Measurements from ENCODE around the gene MID2. TPM values are rescaled to one million over a fixed set of nuclear protein-coding genes. Genes with fewer than 3 reads are reported as not detected.
"Not testable (repeated sequence)": the region's sequence is repeated elsewhere in the genome, so short reads cannot be mapped to it uniquely, and the experiment has no call there.

MID2 gene
- total RNA-seq, 2 experiments from 2014 or later, result 4.1 to 4.5 TPM

GRCh38 chrX:107935664-107936433 lies 110.2 kb downstream of the MID2 start:
- no peaks in the 10 kb centered on the region for H3K4me1 Mint-ChIP-seq
- no peak overlapping the region for H3K4me3 Mint-ChIP-seq
- peaks cover 5% of the 10 kb centered on the region for H3K27me3 Mint-ChIP-seq
- no peaks in the 10 kb centered on the region for H3K36me3 Mint-ChIP-seq (ENCODE audit: low read depth)
- H3K27ac Mint-ChIP-seq, result no peak overlapping the region
- ChIA-PET CTCF (no interaction called here), POLR2A (no interaction called here)
- no peak for DNase-seq
- H3K9me3 Mint-ChIP-seq, result no peaks in the 10 kb centered on the region

GRCh38 chrX:107936434-107936730 lies 110.7 kb downstream of the MID2 start:
- DNase-seq, result no peak
- CTCF ChIA-PET, result no interaction called here
- no peaks in the 10 kb centered on the region for H3K9me3 Mint-ChIP-seq
- POLR2A ChIA-PET, result no interaction called here
- H3K27ac Mint-ChIP-seq, result no peak overlapping the region
- no peak overlapping the region for H3K4me3 Mint-ChIP-seq
- peaks cover 5% of the 10 kb centered on the region for H3K27me3 Mint-ChIP-seq
- no peaks in the 10 kb centered on the region for H3K36me3 Mint-ChIP-seq (ENCODE audit: low read depth)
- H3K4me1 Mint-ChIP-seq, result no peaks in the 10 kb centered on the region

DNA sequence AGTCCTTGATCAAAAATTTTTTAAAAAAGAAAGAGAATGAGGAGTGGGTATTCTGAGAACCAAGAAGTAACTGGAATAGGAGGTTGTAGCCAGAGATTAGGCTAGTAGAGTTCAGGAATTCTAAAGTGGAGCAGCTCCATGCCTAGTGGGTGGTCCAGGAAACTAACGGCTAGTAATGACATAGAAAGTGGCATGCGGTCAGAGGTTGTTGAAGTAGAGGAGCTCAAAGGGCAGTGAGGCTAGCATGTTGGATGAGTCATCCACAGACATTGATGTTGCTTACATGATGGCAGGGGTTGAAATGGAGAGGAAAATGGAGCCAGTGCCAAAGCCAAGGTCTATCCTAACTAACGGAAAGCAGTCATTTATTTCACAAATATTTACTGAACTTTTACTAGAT lies 114.4 kb downstream of the MID2 start:
- Mint-ChIP-seq H3K9me3 (no peaks in the 10 kb centered on the region), H3K36me3 (ENCODE audit: low read depth) (no peaks in the 10 kb centered on the region), H3K4me1 (no peaks in the 10 kb centered on the region), H3K27ac (no peak overlapping the region), H3K4me3 (no peak overlapping the region), H3K27me3 (peaks cover 5% of the 10 kb centered on the region)
- ChIA-PET POLR2A (no interaction called here), CTCF (no interaction called here)
- DNase-seq, result no peak

DNA sequence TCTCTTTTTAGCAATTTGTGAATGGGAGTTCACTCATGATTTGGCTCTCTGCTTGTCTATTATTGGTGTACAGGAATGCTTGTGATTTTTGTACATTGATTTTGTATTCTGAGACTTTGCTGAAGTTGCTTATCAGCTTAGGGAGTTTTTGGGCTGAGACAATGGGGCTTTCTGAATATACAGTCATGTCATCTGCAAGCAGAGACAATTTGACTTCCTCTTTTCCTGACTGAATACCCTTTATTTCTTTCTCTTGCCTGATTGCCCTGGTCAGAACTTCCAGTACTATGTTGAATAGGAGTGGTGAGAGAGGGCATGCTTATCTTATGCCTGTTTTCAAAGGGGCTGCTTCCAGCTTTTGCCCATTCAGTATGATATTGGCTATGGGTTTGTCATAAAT lies 129.7 kb downstream of the MID2 start:
- H3K4me1 Mint-ChIP-seq; CTCF ChIA-PET; POLR2A ChIA-PET; H3K27me3 Mint-ChIP-seq; H3K9me3 Mint-ChIP-seq; H3K36me3 Mint-ChIP-seq (ENCODE audit: low read depth); H3K27ac Mint-ChIP-seq; H3K4me3 Mint-ChIP-seq; DNase-seq: not testable (repeated sequence)

DNA sequence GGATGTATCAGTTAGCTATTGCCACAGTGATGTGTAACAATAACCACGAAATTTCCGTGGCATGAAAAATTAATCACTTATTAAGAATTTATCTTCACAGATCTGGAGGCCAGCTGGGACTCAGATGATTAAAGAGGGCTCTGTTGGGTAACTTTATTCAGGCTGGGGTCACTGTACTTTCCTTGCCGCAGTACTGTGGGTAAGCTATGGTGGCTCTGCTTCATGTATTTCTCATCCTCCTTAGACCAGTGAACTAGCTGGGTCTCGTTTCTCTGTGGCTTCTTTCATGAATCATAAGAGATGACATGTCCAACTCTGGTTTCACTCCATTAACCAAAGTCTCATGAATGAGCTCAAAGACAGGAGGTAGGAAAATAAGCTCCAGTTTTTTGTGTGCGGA lies 143.0 kb downstream of the MID2 start:
- H3K36me3 Mint-ChIP-seq (ENCODE audit: low read depth), result no peaks in the 10 kb centered on the region
- no peaks in the 10 kb centered on the region for H3K4me1 Mint-ChIP-seq
- CTCF ChIA-PET, result no interaction called here
- no peak overlapping the region for H3K27ac Mint-ChIP-seq
- no peaks in the 10 kb centered on the region for H3K27me3 Mint-ChIP-seq
- H3K4me3 Mint-ChIP-seq, result no peak overlapping the region
- no peaks in the 10 kb centered on the region for H3K9me3 Mint-ChIP-seq
- POLR2A ChIA-PET, result no interaction called here
- no peak for DNase-seq

GRCh38 chrX:107970073-107970472 lies 144.4 kb downstream of the MID2 start:
- Mint-ChIP-seq H3K4me3 (no peak overlapping the region), H3K27me3 (no peaks in the 10 kb centered on the region), H3K4me1 (no peaks in the 10 kb centered on the region), H3K27ac (no peak overlapping the region), H3K9me3 (no peaks in the 10 kb centered on the region), H3K36me3 (ENCODE audit: low read depth) (no peaks in the 10 kb centered on the region)
- no peak for DNase-seq
- ChIA-PET CTCF (interaction anchor here (0.6 kb wide), 1 partner anchor 14 kb away, joined by 3 read pairs; no protein-coding TSS in a partner anchor), POLR2A (no interaction called here)

GRCh38 chrX:107971636-107972035 lies 146.0 kb downstream of the MID2 start:
- H3K9me3 Mint-ChIP-seq, result no peaks in the 10 kb centered on the region
- no peak overlapping the region for H3K27ac Mint-ChIP-seq
- no peaks in the 10 kb centered on the region for H3K4me1 Mint-ChIP-seq
- no peak overlapping the region for H3K4me3 Mint-ChIP-seq
- CTCF ChIA-PET, result no interaction called here
- no peaks in the 10 kb centered on the region for H3K27me3 Mint-ChIP-seq
- DNase-seq, result no peak
- POLR2A ChIA-PET, result no interaction called here
- H3K36me3 Mint-ChIP-seq (ENCODE audit: low read depth), result no peaks in the 10 kb centered on the region

Other genes with a start within 250 kb of the MID2 start
- 10 to 100 TPM; 67.4 to 70.2 TPM for gene PRPS1, start 197.4 kb upstream of the MID2 start, total RNA-seq
- gene TSC22D3, start 50.1 kb upstream of the MID2 start, total RNA-seq, result 100 to 1,000 TPM; 112 to 119 TPM
- not detected for gene NCBP2L, start 48.1 kb upstream of the MID2 start, total RNA-seq
- gene TEX13B, start 156.5 kb downstream of the MID2 start, total RNA-seq, result not detected
- gene VSIG1, start 219.2 kb downstream of the MID2 start, total RNA-seq, result 1 to 10 TPM; 5.0 to 6.8 TPM